Measurements from ENCODE around the gene EPN2.

EPN2 gene

DNA sequence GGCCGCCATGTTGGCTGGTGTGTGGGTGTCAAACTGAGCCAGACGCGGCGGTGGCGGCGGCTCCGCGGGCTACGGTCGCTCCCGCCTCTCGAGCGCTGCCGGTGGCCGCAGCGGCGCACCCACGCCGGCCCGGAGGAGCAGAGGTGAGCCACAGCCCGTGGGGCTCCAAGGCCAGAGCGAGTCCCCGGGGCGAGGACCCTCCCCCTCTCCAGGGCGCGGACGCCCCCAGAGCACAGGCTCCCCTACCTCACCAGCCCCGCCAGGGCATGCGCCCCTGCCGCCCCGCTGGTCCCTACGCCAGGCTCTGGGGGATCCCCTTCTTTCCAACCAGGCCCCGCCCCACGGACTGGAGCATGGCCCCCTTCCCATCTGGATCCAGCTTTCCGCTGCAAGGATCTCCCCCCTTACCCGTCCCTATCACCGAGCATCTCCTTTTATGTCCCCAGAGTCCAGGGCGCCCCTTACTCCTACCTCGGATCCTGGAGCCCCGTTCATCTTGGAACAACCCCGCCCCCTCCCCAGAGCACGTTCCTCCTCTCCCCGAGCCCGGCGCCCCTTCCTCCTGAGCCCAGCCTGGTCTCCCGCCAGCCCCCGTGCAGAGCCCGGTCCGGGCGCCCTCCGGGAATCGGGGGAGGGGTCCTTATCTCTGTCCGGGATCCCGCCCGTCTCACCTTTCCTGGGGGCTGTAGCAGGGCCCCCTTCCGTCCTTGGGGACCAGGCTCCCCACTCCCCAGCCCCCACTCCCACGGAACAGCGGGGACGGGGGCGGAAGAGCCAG is 412 bp downstream of the EPN2 start:
- DNase-seq (ENCODE audit: low spot score): peak; percentile 69
- TF ChIP-seq, protein P1, sequence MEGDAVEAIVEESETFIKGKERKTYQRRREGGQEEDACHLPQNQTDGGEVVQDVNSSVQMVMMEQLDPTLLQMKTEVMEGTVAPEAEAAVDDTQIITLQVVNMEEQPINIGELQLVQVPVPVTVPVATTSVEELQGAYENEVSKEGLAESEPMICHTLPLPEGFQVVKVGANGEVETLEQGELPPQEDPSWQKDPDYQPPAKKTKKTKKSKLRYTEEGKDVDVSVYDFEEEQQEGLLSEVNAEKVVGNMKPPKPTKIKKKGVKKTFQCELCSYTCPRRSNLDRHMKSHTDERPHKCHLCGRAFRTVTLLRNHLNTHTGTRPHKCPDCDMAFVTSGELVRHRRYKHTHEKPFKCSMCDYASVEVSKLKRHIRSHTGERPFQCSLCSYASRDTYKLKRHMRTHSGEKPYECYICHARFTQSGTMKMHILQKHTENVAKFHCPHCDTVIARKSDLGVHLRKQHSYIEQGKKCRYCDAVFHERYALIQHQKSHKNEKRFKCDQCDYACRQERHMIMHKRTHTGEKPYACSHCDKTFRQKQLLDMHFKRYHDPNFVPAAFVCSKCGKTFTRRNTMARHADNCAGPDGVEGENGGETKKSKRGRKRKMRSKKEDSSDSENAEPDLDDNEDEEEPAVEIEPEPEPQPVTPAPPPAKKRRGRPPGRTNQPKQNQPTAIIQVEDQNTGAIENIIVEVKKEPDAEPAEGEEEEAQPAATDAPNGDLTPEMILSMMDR (IDR thresholded peaks at IDR 0.05; ENCODE audit: extremely low read depth, missing control alignments): no peak

DNA sequence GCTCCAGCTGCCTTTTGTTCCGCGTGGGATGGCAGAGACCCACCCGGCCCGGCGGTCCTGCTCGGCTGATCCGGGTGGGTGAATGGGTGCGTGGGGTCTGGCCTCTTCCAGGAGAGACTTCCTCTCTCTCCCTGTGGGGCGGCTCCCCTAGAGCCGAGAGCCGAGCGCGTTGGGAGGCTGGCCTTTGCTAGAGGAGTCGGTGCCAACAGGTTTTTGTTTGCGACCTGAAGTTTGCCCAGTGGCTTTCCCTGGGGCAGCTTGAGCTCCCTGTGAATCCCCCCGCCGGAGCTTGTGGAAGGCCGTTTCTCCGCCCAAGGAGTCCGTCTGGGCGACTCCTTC is 970 bp downstream of the EPN2 start:
- peak; percentile 52 for DNase-seq (ENCODE audit: low spot score)
- TF ChIP-seq, protein P1 (IDR thresholded peaks at IDR 0.05; ENCODE audit: extremely low read depth, missing control alignments): no peak

DNA sequence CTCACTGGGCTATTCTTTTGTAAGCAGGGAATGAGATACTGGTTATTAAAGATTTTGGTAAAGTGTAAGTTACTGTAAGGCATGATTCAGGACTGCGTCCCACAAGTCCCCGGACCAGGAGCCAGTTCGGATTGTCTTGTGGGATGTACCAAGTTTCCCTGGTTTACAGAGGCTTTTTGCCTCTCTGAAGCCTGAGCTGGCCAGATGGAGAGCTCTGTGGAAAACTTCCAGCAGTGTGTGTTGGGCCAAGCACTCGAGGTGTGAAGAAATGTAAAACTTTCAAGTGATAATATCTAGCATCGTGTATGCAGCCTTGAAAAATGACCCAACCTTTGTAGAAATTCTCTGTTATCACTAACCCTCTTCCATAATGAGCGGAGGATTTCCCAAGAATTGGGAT is 2.4 kb downstream of the EPN2 start:
- TF ChIP-seq, protein P1 (IDR thresholded peaks at IDR 0.05; ENCODE audit: extremely low read depth, missing control alignments): no peak
- DNase-seq (ENCODE audit: low spot score): no peak

DNA sequence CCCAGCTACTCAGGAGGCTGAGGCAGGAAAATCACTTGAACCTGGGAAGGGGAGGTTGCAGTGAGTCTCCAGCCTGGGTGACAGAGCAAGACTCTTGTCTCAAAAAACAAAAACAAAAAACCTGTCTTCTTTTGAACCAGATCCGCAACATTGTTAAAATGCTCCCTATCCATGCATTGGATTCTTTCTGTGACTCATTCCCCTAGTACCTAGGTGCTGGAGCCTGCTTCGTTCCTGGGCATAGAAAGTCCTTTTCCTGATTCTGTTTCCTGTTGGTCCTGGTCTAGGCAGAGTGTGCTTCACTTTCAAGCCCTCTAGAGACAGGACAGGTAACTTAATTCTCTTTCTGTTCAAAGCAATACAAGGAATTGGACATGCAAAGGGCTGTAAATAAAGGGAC is 5.2 kb downstream of the EPN2 start:
- TF ChIP-seq, protein P1 (IDR thresholded peaks at IDR 0.05; ENCODE audit: extremely low read depth, missing control alignments): no peak
- DNase-seq (ENCODE audit: low spot score): no peak

DNA sequence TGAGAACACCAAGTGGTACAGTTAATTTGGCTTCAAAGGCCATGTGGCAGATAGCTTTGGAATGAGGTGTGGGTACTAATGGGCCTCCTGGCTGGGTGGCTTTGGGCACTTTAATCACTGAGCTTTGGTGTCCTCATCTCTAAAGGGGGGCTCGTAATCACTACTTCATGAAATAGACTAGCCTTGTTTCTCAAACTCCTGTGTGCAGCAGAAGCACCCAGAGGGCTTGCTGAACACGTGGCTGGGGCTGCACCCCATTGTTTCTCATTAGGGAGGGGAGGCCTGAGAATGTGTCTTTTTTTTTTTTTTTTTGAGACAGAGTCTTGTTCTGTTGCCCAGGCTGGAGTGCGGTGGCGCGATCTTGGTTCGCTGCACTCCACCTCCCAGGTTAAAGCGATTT is 5.8 kb downstream of the EPN2 start:
- TF ChIP-seq, protein P1 (IDR thresholded peaks at IDR 0.05; ENCODE audit: extremely low read depth, missing control alignments): no peak
- no peak for DNase-seq (ENCODE audit: low spot score)

DNA sequence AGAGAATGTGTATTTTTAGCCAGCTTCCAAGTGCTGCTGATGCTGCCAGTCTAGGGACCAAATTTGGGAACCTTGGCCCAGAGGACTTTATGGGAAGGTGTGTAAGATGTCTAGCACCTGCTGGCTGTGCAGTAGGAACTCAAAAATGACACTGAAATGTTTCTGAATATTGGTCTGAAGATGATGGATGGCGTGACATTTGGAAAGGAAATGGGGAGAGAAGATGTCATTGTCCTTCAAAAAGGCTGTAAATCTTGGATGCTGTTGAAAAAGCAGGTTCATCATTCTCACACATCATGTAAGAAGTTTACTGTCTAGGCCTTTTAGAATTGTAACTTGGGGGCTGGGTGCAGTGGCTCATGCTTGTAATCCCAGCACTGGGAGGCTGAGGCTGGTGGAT is 6.7 kb downstream of the EPN2 start:
- TF ChIP-seq, protein P1 (IDR thresholded peaks at IDR 0.05; ENCODE audit: extremely low read depth, missing control alignments): no peak
- DNase-seq (ENCODE audit: low spot score): no peak

DNA sequence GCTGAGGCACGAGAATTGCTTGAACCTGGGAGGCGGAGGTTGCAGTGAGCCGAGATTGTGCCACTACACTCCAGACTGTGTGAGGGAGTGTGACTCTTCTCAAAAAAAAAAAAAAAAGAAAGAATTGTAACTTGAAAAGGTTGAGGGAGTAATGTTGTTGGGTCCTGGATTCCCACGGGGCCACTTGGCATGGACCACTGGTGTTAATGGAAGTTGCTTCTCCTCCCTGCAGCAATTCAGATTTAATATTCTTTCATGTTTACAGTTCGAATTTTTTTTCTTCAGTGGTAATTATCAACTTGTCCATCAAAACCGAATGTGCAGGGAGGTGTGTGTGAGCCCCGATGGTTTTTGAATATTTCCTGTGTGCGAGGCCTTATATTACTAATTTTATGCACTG is 7.2 kb downstream of the EPN2 start:
- TF ChIP-seq, protein P1 (IDR thresholded peaks at IDR 0.05; ENCODE audit: extremely low read depth, missing control alignments): no peak
- no peak for DNase-seq (ENCODE audit: low spot score)
